ENCODE results near the gene RHOU. TPM values are rescaled to one million over a fixed set of nuclear protein-coding genes. Genes with fewer than 3 reads are reported as not detected.
A peak's percentile ranks its signal among the peaks of the same experiment; 100 is the strongest.

Gene RHOU
- polyA plus RNA-seq, 2 of the 4 experiments (the other 2 are of a cell fraction) = 11.5 to 14.7 TPM

GRCh38 chr1:228723287-228723686 is 12.0 kb upstream of the RHOU start:
- no peak for TF ChIP-seq SMC3 (IDR thresholded peaks at IDR 0.05)
- TF ChIP-seq GATA3 (IDR thresholded peaks at IDR 0.05; ENCODE audit: borderline replicate concordance) = no peak
- TF ChIP-seq POLR2A (IDR thresholded peaks at IDR 0.05; ENCODE audit: low read length) = no peak
- no peak for TF ChIP-seq ZSCAN20 (CRISPR knock-in tag; IDR thresholded peaks at IDR 0.05)
- TF ChIP-seq BCL3 (IDR thresholded peaks at IDR 0.05) = no peak
- TF ChIP-seq CBX2 (IDR thresholded peaks at IDR 0.05; ENCODE audit: borderline replicate concordance, low read depth) = no peak
- TF ChIP-seq HEYL (CRISPR knock-in tag; IDR thresholded peaks at IDR 0.05) = no peak
- H3K27ac ChIP-seq = no peak overlapping the region
- DNase-seq (ENCODE audit: low read depth in 1 of 2, low spot score in 1 of 2) (no peak), FAIRE-seq (no peak), ATAC-seq (no peak)
- CTCF ChIA-PET = interaction anchor here (2.3 kb wide), 1 partner anchor 11 kb away, joined by 8 read pairs; the partner anchor contains the start of gene RHOU
- H3K4me3 ChIP-seq = no peak overlapping the region
- no peak overlapping the region for H3K4me2 ChIP-seq
- POLR2A ChIA-PET = no interaction called here
- no peaks in the 10 kb centered on the region for H3K9me3 ChIP-seq
- 86% methylated on average over 6 of the region's 6 CpGs for WGBS (ENCODE audit: missing lambda C conversion rate)
- H3K4me1 ChIP-seq = no peaks in the 10 kb centered on the region

GRCh38 chr1:228723921-228724320 is 11.4 kb upstream of the RHOU start:
- no peaks in the 10 kb centered on the region for H3K4me1 ChIP-seq
- FAIRE-seq = no peak
- 78% methylated on average over 6 of the region's 6 CpGs for WGBS (ENCODE audit: missing lambda C conversion rate)
- no peak overlapping the region for H3K4me2 ChIP-seq
- no peak for DNase-seq (ENCODE audit: low read depth in 1 of 2, low spot score in 1 of 2)
- ChIA-PET POLR2A (interaction anchor here (0.6 kb wide), 1 partner anchor 526 kb away, joined by 3 read pairs; no protein-coding TSS in a partner anchor), CTCF (interaction anchor here (1.1 to 2.2 kb wide), 2 partner anchors 10 to 27 kb away, joined by 3 to 5 read pairs; no protein-coding TSS in a partner anchor)
- no peak for ATAC-seq
- H3K9me3 ChIP-seq = no peaks in the 10 kb centered on the region
- TF ChIP-seq KDM1A (IDR thresholded peaks at IDR 0.05; ENCODE audit: low read depth) = no peak
- peak; percentile 64 for TF ChIP-seq MAFK (IDR thresholded peaks at IDR 0.05; ENCODE audit: partially characterized antibody)
- TF ChIP-seq RCOR1 (IDR thresholded peaks at IDR 0.05; ENCODE audit: low read depth, low read length) = no peak
- TF ChIP-seq, protein P1, sequence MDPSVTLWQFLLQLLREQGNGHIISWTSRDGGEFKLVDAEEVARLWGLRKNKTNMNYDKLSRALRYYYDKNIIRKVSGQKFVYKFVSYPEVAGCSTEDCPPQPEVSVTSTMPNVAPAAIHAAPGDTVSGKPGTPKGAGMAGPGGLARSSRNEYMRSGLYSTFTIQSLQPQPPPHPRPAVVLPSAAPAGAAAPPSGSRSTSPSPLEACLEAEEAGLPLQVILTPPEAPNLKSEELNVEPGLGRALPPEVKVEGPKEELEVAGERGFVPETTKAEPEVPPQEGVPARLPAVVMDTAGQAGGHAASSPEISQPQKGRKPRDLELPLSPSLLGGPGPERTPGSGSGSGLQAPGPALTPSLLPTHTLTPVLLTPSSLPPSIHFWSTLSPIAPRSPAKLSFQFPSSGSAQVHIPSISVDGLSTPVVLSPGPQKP (IDR thresholded peaks at IDR 0.05; ENCODE audit: low read depth, low read length) = no peak
- no peak for TF ChIP-seq SMC3 (IDR thresholded peaks at IDR 0.05)
- no peak for TF ChIP-seq SREBF2 (IDR thresholded peaks at IDR 0.05)
- TF ChIP-seq, protein P2, sequence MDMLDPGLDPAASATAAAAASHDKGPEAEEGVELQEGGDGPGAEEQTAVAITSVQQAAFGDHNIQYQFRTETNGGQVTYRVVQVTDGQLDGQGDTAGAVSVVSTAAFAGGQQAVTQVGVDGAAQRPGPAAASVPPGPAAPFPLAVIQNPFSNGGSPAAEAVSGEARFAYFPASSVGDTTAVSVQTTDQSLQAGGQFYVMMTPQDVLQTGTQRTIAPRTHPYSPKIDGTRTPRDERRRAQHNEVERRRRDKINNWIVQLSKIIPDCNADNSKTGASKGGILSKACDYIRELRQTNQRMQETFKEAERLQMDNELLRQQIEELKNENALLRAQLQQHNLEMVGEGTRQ (IDR thresholded peaks at IDR 0.05) = no peak
- no peak for TF ChIP-seq HDAC2 (IDR thresholded peaks at IDR 0.05)
- H3K27ac ChIP-seq = no peak overlapping the region
- no peak overlapping the region for H3K4me3 ChIP-seq

DNA sequence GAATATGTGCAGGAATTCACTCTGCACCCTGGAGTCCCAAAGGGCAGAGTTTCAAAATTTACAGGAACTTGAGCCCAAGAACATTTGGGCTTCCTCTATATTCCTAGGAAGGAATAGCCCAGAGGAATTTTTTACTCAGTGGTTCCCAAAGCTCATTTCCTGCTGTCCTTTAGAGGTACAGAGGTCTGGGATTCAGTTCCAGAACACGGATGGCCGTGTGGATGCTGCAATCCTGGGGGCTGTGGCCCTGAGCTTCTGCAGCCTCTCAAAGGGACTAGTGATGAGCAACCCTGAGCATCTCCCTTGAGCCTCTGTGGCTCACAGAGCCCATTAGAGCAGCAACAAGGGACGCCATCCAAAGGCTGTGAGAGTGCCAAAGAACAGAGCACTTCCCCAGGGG is 10.1 kb upstream of the RHOU start:
- ChIA-PET CTCF (interaction anchor here (2.2 kb wide), 1 partner anchor 9 kb away, joined by 5 read pairs; no protein-coding TSS in a partner anchor), POLR2A (no interaction called here)
- H3K4me2 ChIP-seq = no peak overlapping the region
- H3K4me3 ChIP-seq = no peak overlapping the region
- H3K27ac ChIP-seq = no peak overlapping the region
- DNase-seq (ENCODE audit: low read depth in 1 of 2, low spot score in 1 of 2) = no peak
- no peaks in the 10 kb centered on the region for H3K4me1 ChIP-seq
- 61% methylated on average over 3 of the region's 3 CpGs for WGBS (ENCODE audit: missing lambda C conversion rate)
- no peak for FAIRE-seq
- no peaks in the 10 kb centered on the region for H3K9me3 ChIP-seq
- no peak for ATAC-seq
- no peak for TF ChIP-seq KDM1A (IDR thresholded peaks at IDR 0.05; ENCODE audit: low read depth)
- no peak for TF ChIP-seq JUNB (IDR thresholded peaks at IDR 0.05)
- TF ChIP-seq MAX (IDR thresholded peaks at IDR 0.05) = no peak
- no peak for TF ChIP-seq ATOH8 (CRISPR knock-in tag; IDR thresholded peaks at IDR 0.05; ENCODE audit: low read depth)
- no peak for TF ChIP-seq TP53 (CRISPR knock-in tag; IDR thresholded peaks at IDR 0.05)
- TF ChIP-seq, protein P3, sequence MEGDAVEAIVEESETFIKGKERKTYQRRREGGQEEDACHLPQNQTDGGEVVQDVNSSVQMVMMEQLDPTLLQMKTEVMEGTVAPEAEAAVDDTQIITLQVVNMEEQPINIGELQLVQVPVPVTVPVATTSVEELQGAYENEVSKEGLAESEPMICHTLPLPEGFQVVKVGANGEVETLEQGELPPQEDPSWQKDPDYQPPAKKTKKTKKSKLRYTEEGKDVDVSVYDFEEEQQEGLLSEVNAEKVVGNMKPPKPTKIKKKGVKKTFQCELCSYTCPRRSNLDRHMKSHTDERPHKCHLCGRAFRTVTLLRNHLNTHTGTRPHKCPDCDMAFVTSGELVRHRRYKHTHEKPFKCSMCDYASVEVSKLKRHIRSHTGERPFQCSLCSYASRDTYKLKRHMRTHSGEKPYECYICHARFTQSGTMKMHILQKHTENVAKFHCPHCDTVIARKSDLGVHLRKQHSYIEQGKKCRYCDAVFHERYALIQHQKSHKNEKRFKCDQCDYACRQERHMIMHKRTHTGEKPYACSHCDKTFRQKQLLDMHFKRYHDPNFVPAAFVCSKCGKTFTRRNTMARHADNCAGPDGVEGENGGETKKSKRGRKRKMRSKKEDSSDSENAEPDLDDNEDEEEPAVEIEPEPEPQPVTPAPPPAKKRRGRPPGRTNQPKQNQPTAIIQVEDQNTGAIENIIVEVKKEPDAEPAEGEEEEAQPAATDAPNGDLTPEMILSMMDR (IDR thresholded peaks at IDR 0.05) = no peak
- no peak for TF ChIP-seq FOSB (CRISPR knock-in tag; IDR thresholded peaks at IDR 0.05)
- no peak for TF ChIP-seq ZSCAN20 (CRISPR knock-in tag; IDR thresholded peaks at IDR 0.05)
- TF ChIP-seq, protein P2 (IDR thresholded peaks at IDR 0.05) = no peak
- no peak for TF ChIP-seq MAZ (IDR thresholded peaks at IDR 0.05; ENCODE audit: borderline replicate concordance, low read depth, low read length)
- TF ChIP-seq, protein P4, sequence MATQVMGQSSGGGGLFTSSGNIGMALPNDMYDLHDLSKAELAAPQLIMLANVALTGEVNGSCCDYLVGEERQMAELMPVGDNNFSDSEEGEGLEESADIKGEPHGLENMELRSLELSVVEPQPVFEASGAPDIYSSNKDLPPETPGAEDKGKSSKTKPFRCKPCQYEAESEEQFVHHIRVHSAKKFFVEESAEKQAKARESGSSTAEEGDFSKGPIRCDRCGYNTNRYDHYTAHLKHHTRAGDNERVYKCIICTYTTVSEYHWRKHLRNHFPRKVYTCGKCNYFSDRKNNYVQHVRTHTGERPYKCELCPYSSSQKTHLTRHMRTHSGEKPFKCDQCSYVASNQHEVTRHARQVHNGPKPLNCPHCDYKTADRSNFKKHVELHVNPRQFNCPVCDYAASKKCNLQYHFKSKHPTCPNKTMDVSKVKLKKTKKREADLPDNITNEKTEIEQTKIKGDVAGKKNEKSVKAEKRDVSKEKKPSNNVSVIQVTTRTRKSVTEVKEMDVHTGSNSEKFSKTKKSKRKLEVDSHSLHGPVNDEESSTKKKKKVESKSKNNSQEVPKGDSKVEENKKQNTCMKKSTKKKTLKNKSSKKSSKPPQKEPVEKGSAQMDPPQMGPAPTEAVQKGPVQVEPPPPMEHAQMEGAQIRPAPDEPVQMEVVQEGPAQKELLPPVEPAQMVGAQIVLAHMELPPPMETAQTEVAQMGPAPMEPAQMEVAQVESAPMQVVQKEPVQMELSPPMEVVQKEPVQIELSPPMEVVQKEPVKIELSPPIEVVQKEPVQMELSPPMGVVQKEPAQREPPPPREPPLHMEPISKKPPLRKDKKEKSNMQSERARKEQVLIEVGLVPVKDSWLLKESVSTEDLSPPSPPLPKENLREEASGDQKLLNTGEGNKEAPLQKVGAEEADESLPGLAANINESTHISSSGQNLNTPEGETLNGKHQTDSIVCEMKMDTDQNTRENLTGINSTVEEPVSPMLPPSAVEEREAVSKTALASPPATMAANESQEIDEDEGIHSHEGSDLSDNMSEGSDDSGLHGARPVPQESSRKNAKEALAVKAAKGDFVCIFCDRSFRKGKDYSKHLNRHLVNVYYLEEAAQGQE (IDR thresholded peaks at IDR 0.05) = no peak
- TF ChIP-seq EHF (CRISPR knock-in tag; IDR thresholded peaks at IDR 0.05) = no peak
- TF ChIP-seq RNF2 (IDR thresholded peaks at IDR 0.05; ENCODE audit: borderline replicate concordance, low read depth) = no peak

All from A549 (cell line).